OCI-LY3 (cell line): ENCODE measurements around the gene AGAP1.

Experiments
- H2AFZ ChIP-seq: fragments of 200-600, 300-600 bp; shearing (Covaris generic); 2 replicates; pipeline ENCODE4 v1.6.0; 2014; ENCODE audit warnings: antibody characterized with exemption, low read depth, low read length
- H3K27ac ChIP-seq: fragments of 200-600, 300-600 bp; sonication (generic); 2 replicates; pipeline ENCODE4 v1.5.1; 2014; ENCODE audit warnings: mild to moderate bottlenecking, low read length, moderate library complexity, mixed read lengths
- H3K27me3 ChIP-seq: fragments of 200-600, 300-600 bp; sonication (generic); 2 replicates; pipeline ENCODE4 v1.6.1; 2014; ENCODE audit warnings: low read depth, low read length, mixed read lengths
- H3K36me3 ChIP-seq: fragments of 200-600, 300-600 bp; sonication (generic); replicated peaks from 2 replicates; pipeline ENCODE3; 2014; ENCODE audit warnings: low read depth, low read length, mixed read lengths
- H3K4me1 ChIP-seq: fragments of 300-600, 200-600 bp; sonication (generic); 2 replicates; pipeline ENCODE4 v1.6.1; 2014; ENCODE audit warnings: low read length, mixed read lengths
- H3K4me2 ChIP-seq: fragments of 200-600, 300-600 bp; sonication (generic); 2 replicates; pipeline ENCODE4 v1.6.1; 2014; ENCODE audit warnings: low read length, mixed read lengths
- H3K4me3 ChIP-seq: fragments of 300-600, 200-600 bp; sonication (generic); 2 replicates; pipeline ENCODE4 v1.5.1; 2014; ENCODE audit warnings: antibody characterized with exemption, mild to moderate bottlenecking, low read length, moderate library complexity
- H3K79me2 ChIP-seq: fragments of 300-600, 200-600 bp; shearing (Covaris generic); 2 replicates; pipeline ENCODE4 v1.6.1; 2014; ENCODE audit warnings: mild to moderate bottlenecking, low read length, mixed read lengths
- H3K9ac ChIP-seq: fragments of 300-600, 200-600 bp; shearing (Covaris generic); 2 replicates; pipeline ENCODE4 v1.6.0; 2014; ENCODE audit warnings: mild to moderate bottlenecking, low read length, moderate library complexity
- H3K9me3 ChIP-seq: fragments of 200-600, 300-600 bp; shearing (Covaris generic); 2 replicates; pipeline ENCODE4 v1.6.1; 2014; ENCODE audit warnings: low read length, mixed read lengths; ENCODE audit not compliant: insufficient read depth
- H4K20me1 ChIP-seq: fragments of 200-600, 300-600 bp; sonication (generic); 2 replicates; pipeline ENCODE4 v1.6.1; 2016; ENCODE audit warnings: low read length, mixed read lengths; ENCODE audit not compliant: insufficient read depth
- CTCF ChIP-seq: fragments of 200-600, 300-600 bp; sonication (generic); IDR thresholded peaks from 2 replicates; pipeline ENCODE4 v1.5.1; 2014; ENCODE audit warnings: antibody characterized with exemption, low read length, low read depth
- EZH2phosphoT487 ChIP-seq: fragments of 200-600 bp; shearing (Covaris generic); IDR thresholded peaks from 2 replicates; pipeline ENCODE4 v1.6.1; 2018; ENCODE audit warnings: antibody characterized with exemption, mixed run types, low read depth

Gene AGAP1

GRCh38 chr2:235699576-235699975 is 205.7 kb downstream of the AGAP1 start:
- Histone ChIP-seq H3K36me3 (no peaks in the 10 kb centered on the region), H3K9me3 (no peaks in the 10 kb centered on the region), H4K20me1 (no peaks in the 10 kb centered on the region), H3K9ac (no peak overlapping the region), H3K4me2 (no peak overlapping the region), H3K27me3 (no peaks in the 10 kb centered on the region), H3K4me3 (no peak overlapping the region), H2AFZ (no peak overlapping the region), H3K79me2 (no peaks in the 10 kb centered on the region), H3K4me1 (no peaks in the 10 kb centered on the region), H3K27ac (no peak overlapping the region)
- TF ChIP-seq EZH2phosphoT487 (no peak), CTCF (no peak)

- TF ChIP-seq CTCF (no peak), EZH2phosphoT487 (no peak)
- Histone ChIP-seq H3K4me3 (no peak overlapping the region), H3K36me3 (no peaks in the 10 kb centered on the region), H3K27ac (no peak overlapping the region), H3K9ac (no peak overlapping the region), H4K20me1 (no peaks in the 10 kb centered on the region), H3K4me1 (no peaks in the 10 kb centered on the region), H3K9me3 (no peaks in the 10 kb centered on the region), H3K27me3 (no peaks in the 10 kb centered on the region), H2AFZ (no peak overlapping the region), H3K4me2 (no peak overlapping the region), H3K79me2 (no peaks in the 10 kb centered on the region)
These were observed 207.6 kb downstream of the AGAP1 start for GRCh38 chr2:235701206-235701981.

- no peaks in the 10 kb centered on the region for H4K20me1 ChIP-seq
- H3K9me3 ChIP-seq = no peaks in the 10 kb centered on the region
- H3K4me3 ChIP-seq = no peak overlapping the region
- H3K4me1 ChIP-seq = no peaks in the 10 kb centered on the region
- H3K4me2 ChIP-seq = no peak overlapping the region
- H3K79me2 ChIP-seq = no peaks in the 10 kb centered on the region
- no peak overlapping the region for H2AFZ ChIP-seq
- H3K27me3 ChIP-seq = no peaks in the 10 kb centered on the region
- TF ChIP-seq CTCF = no peak
- no peak for TF ChIP-seq EZH2phosphoT487
- no peak overlapping the region for H3K9ac ChIP-seq
- no peak overlapping the region for H3K27ac ChIP-seq
- no peaks in the 10 kb centered on the region for H3K36me3 ChIP-seq
These were observed 208.3 kb downstream of the AGAP1 start for GRCh38 chr2:235702186-235702585.

- no peaks in the 10 kb centered on the region for H4K20me1 ChIP-seq
- TF ChIP-seq EZH2phosphoT487 = no peak
- no peak for TF ChIP-seq CTCF
- H3K4me2 ChIP-seq = no peak overlapping the region
- H3K9me3 ChIP-seq = no peaks in the 10 kb centered on the region
- no peak overlapping the region for H3K9ac ChIP-seq
- no peak overlapping the region for H2AFZ ChIP-seq
- no peaks in the 10 kb centered on the region for H3K4me1 ChIP-seq
- no peak overlapping the region for H3K27ac ChIP-seq
- H3K36me3 ChIP-seq = no peaks in the 10 kb centered on the region
- no peaks in the 10 kb centered on the region for H3K27me3 ChIP-seq
- H3K4me3 ChIP-seq = no peak overlapping the region
- no peaks in the 10 kb centered on the region for H3K79me2 ChIP-seq
These were observed 210.0 kb downstream of the AGAP1 start for GRCh38 chr2:235703711-235704295.
